ENCODE results near the gene RABAC1.
"Not testable (repeated sequence)": the region's sequence is repeated elsewhere in the genome, so short reads cannot be mapped to it uniquely, and the experiment has no call there.

RABAC1 gene

DNA sequence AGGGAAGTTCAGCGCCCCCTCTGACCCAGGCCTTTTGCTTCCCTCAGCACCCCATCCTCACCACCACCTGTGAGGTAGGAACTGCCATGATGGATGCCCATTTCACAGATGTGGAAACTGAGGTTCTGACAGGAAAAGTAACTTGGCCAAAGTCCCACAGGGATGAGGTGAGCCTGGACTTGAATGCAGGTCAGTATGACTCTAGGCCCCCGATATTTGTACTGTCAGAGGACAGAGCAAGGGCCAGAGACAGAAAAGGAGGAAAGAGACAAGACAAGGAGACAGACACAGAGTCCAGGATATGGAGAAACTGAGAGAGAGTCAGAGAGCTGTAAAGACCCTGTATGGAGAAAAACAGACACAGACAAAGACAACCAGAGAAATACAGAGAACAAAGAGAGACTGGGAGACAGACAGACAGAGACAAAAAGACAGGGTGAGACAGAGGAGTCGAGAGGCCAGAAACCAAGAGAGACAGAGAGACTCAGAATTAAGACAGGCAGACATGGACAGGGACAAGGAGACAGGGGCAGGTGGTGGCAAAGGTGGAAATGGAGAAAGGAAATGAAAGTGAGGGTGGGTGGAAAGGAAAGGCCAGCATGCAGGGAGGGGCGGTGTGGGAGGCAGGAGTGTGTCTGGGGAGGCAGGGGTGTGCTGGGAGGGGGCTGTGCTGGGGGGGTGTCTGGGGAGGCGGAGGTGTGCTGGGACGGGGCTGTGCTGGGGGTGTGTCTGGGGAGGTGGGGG lies 35.9 kb downstream of the RABAC1 start:
- Mint-ChIP-seq H3K9me3 (no peaks in the 10 kb centered on the region), H3K36me3 (ENCODE audit: low read depth) (no peaks in the 10 kb centered on the region), H3K4me3 (no peak overlapping the region), H3K4me1 (peaks cover 15% of the 10 kb centered on the region), H3K27me3 (peaks cover 12% of the 10 kb centered on the region), H3K27ac (peak overlapping the region; percentile 32)
- ATAC-seq (no peak), DNase-seq (no peak)

DNA sequence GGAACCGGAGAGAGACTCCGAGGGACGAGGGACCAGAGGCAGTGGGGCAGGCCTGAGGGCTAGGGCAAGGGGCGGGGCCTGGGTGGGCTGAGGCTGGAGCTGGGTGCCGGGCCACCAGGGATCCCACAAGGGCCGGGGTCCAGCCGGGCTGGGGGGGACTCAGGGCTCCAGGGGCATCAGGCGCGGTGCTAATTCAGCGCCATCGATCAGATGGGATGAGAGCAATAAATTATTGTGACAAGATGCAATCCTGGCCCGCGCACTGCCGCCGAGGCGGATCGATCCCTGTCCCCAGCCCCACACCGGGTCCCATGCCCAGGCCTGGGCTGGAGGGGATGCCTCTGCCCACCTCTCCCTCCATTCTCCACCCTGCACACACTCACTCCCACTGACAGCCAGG lies 36.5 kb downstream of the RABAC1 start:
- Mint-ChIP-seq H3K36me3 (ENCODE audit: low read depth) (no peaks in the 10 kb centered on the region), H3K4me1 (peaks cover 15% of the 10 kb centered on the region), H3K4me3 (no peak overlapping the region), H3K27ac (no peak overlapping the region), H3K27me3 (peaks cover 12% of the 10 kb centered on the region), H3K9me3 (no peaks in the 10 kb centered on the region)
- no peak for DNase-seq
- no peak for ATAC-seq

- no peak for DNase-seq
- Mint-ChIP-seq H3K27me3 (peaks cover 12% of the 10 kb centered on the region), H3K9me3 (no peaks in the 10 kb centered on the region), H3K4me3 (no peak overlapping the region), H3K4me1 (peaks cover 15% of the 10 kb centered on the region), H3K27ac (no peak overlapping the region), H3K36me3 (ENCODE audit: low read depth) (no peaks in the 10 kb centered on the region)
- peak; percentile 21 for ATAC-seq
These were observed 37.2 kb downstream of the RABAC1 start for GRCh38 chr19:41921577-41922576.

DNA sequence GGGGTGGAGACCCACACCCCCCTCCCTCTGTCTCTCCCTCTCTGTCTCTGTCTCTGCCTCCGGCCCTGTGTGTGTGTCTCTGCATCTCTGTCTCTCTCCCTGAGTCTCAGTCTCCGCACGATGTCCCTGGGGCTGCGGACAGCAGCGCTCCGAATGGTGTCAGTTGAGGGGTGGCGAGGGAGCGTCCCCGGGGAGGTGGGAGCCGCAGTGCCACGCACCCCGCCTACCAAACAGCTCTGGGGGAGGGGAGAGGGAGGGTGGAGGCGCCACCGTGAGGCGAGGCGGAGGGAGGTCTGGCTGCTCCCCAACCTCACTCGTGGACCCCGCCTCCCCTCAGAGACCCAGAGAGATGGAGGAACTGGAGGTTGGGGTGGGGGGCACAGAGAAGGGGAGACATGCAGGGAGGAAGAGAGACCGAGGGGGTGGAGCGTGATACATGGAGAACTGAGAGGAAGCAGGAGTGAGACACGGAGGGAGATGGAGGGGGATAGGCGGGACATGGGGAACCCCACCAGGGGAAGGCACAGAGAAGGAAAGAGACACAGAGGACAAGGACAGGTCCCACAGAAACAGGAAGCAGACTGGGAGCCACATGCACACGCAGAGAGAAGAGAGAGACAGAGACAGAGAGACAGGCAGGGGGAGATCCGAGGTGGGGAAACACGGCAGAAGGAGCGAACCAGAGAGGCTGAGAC lies 38.1 kb downstream of the RABAC1 start:
- H3K27me3 Mint-ChIP-seq: peaks cover 12% of the 10 kb centered on the region
- no peaks in the 10 kb centered on the region for H3K9me3 Mint-ChIP-seq
- DNase-seq (no peak), ATAC-seq (no peak)
- no peak overlapping the region for H3K4me3 Mint-ChIP-seq
- H3K27ac Mint-ChIP-seq: no peak overlapping the region
- H3K36me3 Mint-ChIP-seq (ENCODE audit: low read depth): no peaks in the 10 kb centered on the region
- H3K4me1 Mint-ChIP-seq: peaks cover 15% of the 10 kb centered on the region

GRCh38 chr19:41919948-41920712 lies 39.0 kb downstream of the RABAC1 start:
- Mint-ChIP-seq H3K27ac (no peak overlapping the region), H3K9me3 (no peaks in the 10 kb centered on the region), H3K4me1 (peaks cover 15% of the 10 kb centered on the region), H3K27me3 (peaks cover 12% of the 10 kb centered on the region), H3K4me3 (no peak overlapping the region), H3K36me3 (ENCODE audit: low read depth) (no peaks in the 10 kb centered on the region)
- no peak for ATAC-seq
- no peak for DNase-seq

- Mint-ChIP-seq H3K9me3 (no peaks in the 10 kb centered on the region), H3K4me1 (peaks cover 17% of the 10 kb centered on the region), H3K27ac (no peak overlapping the region), H3K27me3 (peaks cover 17% of the 10 kb centered on the region), H3K36me3 (ENCODE audit: low read depth) (no peaks in the 10 kb centered on the region), H3K4me3 (no peak overlapping the region)
- DNase-seq (no peak), ATAC-seq (no peak)
These were observed 40.4 kb downstream of the RABAC1 start for GRCh38 chr19:41918653-41919244.

GRCh38 chr19:41918095-41918494 lies 41.0 kb downstream of the RABAC1 start:
- ATAC-seq: no peak

GRCh38 chr19:41917676-41918075 lies 41.4 kb downstream of the RABAC1 start:
- ATAC-seq (no peak), DNase-seq (no peak)
- Mint-ChIP-seq H3K4me1 (peaks cover 13% of the 10 kb centered on the region), H3K9me3 (no peaks in the 10 kb centered on the region), H3K4me3 (no peak overlapping the region), H3K27ac (no peak overlapping the region), H3K36me3 (ENCODE audit: low read depth) (no peaks in the 10 kb centered on the region), H3K27me3 (peaks cover 24% of the 10 kb centered on the region)

More at GRCh38 chr19:41918095-41918494, 41.0 kb downstream of the RABAC1 start:
- DNase-seq: no peak
- no peak overlapping the region for H3K27ac Mint-ChIP-seq
- peaks cover 14% of the 10 kb centered on the region for H3K4me1 Mint-ChIP-seq
- H3K36me3 Mint-ChIP-seq (ENCODE audit: low read depth): no peaks in the 10 kb centered on the region
- peaks cover 20% of the 10 kb centered on the region for H3K27me3 Mint-ChIP-seq
- no peak overlapping the region for H3K4me3 Mint-ChIP-seq
- no peaks in the 10 kb centered on the region for H3K9me3 Mint-ChIP-seq

DNA sequence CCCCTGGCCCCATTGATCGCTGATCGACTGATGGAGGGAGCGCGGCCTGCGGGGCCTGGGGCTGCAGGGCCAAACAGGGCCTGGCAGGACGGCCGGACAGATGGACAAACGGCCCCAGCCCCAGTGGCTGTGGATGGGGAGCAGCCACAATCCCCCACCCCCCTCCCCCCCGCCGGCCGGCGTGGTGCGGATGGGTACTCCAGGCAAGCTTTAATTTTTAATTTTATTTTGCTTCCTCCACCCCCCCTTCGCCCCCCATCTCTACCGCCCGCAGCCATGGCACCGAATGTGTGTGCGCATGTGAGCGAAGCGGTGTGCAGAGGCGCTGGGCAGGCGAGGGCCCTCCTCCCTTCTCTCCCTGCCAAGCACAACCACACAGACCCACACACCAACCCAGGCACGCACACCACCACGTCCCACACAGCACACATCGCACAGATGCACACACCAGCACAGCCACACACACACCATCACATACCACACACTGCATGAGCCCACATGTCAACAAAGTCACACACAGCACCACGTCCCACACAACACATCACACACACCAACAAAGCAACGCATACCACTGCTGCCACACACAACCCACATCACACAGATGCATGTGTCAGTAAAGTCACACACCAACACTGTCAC lies 43.2 kb downstream of the RABAC1 start:
- no peaks in the 10 kb centered on the region for H3K9me3 Mint-ChIP-seq
- no peaks in the 10 kb centered on the region for H3K36me3 Mint-ChIP-seq (ENCODE audit: low read depth)
- no peak for ATAC-seq
- H3K27ac Mint-ChIP-seq: no peak overlapping the region
- DNase-seq: no peak
- peaks cover 27% of the 10 kb centered on the region for H3K27me3 Mint-ChIP-seq
- H3K4me1 Mint-ChIP-seq: peaks cover 10% of the 10 kb centered on the region
- no peak overlapping the region for H3K4me3 Mint-ChIP-seq

DNA sequence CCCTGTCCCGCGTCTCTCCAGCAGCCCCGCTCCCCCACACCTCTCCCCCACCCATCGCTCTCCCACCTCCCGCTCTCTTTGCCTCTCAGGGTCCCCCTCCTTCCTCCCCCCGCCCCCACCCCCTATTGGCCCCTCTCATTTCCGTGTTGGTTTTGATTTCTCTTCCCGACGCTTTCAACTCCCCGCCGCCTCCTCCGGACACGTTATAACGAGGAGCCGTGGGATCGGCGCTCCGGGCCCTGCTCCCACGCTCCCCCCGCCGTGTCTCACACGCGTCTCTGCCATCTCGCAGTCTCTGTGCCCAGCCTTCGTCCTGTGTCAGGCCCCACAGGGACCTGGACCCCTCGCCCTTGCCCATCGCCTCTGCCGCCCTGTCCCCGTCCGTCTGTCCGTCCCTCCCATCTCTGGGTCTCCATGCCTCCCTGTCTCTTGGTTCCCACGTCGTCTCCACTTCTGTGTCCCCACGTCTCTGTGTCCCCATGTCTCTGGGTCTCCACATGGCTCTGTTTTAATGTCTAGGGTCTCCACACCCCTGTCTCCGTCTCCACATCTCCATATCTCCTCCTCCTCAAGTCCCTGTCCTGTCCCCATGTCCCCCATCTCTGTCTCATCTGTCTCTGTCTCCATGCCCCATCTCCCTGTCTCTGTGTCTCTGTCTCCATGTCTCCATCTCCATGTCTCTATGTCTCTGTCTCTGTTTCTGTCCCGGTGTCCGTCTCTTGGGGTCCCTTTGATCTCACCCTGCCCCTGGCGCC lies 43.9 kb downstream of the RABAC1 start:
- Mint-ChIP-seq H3K4me1 (peaks cover 13% of the 10 kb centered on the region), H3K4me3 (no peak overlapping the region), H3K36me3 (ENCODE audit: low read depth) (no peaks in the 10 kb centered on the region), H3K27ac (no peak overlapping the region), H3K9me3 (no peaks in the 10 kb centered on the region), H3K27me3 (peaks cover 27% of the 10 kb centered on the region)
- ATAC-seq: no peak
- DNase-seq: no peak

- H3K27ac Mint-ChIP-seq; H3K4me3 Mint-ChIP-seq; ATAC-seq; H3K36me3 Mint-ChIP-seq (ENCODE audit: low read depth); DNase-seq; H3K9me3 Mint-ChIP-seq: not testable (repeated sequence)
- H3K27me3 Mint-ChIP-seq: peaks cover 27% of the 10 kb centered on the region
- peaks cover 13% of the 10 kb centered on the region for H3K4me1 Mint-ChIP-seq
These were observed 44.7 kb downstream of the RABAC1 start for GRCh38 chr19:41914424-41914834.

DNA sequence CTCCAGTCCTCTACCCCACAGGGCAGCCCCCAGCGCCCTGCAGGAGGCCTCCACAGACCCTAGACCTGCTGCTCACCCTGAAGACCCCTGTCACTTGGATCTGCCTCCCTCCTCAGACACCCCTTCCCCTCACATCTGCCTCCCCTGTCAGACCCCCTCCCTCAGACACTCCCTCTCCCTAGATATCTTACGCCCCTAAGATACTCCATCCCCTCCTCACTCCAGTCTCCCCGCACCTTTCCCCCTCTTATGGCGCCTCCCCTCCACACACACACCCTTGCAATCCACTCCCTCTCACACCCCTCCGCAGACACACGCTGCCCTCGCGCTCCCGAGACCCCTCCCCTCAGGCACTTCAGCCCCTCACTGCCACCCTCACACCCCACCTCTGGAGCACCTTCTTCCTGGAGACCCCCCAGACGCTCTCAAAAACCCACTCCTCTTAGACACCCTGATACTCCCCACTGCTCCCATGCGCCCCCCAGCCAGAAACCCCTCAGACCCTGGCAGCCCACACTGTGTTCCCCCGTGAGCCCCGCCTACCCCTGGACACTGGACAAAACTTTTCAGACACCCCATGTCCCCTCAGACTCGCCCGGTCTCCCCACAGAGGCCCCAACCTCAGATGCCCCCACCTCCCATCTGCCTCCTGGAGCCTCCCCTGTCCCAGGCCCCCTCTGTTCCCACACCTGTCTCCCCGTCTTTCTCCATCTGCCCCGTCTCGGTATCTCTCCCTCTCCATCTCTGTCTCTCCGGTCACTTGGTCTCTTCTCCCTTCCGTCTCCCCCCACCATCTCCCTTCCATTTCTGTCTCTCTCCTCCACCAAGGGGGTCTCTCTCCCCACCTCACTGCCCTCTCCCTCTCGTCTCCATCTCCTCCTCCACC lies 45.3 kb downstream of the RABAC1 start:
- H3K36me3 Mint-ChIP-seq (ENCODE audit: low read depth): no peaks in the 10 kb centered on the region
- no peak for ATAC-seq
- peaks cover 13% of the 10 kb centered on the region for H3K4me1 Mint-ChIP-seq
- no peaks in the 10 kb centered on the region for H3K9me3 Mint-ChIP-seq
- no peak for DNase-seq
- no peak overlapping the region for H3K27ac Mint-ChIP-seq
- no peak overlapping the region for H3K4me3 Mint-ChIP-seq
- H3K27me3 Mint-ChIP-seq: peaks cover 27% of the 10 kb centered on the region

Data from activated naive CD8-positive, alpha-beta T cell treated with anti-CD3 and anti-CD28 coated beads, Interleukin-2, amount 50 U/mL, for 24 hours (primary cell).